Measurements from ENCODE around the gene ELMO1.

Gene ELMO1

DNA sequence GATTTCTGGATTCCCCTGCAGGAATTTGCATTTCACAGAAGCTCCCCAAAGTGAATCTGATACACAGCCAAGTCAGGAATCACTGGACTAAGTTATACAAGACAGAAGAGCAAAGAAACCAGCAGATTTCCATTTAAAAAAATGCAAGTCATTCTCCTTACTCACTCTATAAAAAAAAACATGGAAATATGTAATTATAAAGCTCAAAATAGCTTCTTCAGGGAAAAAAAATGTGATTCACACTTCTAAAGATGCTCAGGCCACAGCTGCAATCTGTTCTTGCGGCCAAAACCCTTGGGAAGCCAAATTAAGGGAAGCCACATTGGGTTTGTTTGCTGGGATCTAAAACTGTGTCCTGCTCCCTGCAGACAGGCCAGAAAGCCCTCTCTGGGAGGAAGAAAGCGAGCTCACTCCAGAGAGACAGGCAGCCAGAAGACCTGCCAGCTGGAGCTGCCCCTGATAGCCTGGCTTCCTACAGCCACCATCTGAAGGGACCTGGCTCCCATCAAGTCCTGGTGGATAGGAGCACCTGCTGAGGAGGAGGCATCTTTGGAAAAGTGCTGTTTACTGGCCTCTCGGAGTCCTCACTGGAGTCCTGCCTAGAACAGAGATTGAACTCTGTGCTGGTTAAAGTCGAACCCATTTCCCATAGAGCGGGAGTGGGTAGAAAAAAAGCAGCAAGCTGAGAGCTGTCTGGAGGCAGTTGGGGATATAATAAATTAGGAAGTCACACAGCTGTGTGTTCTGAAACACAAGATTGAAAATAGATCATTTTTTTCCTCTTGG lies 365.2 kb downstream of the ELMO1 start:
- TF ChIP-seq, protein P1, sequence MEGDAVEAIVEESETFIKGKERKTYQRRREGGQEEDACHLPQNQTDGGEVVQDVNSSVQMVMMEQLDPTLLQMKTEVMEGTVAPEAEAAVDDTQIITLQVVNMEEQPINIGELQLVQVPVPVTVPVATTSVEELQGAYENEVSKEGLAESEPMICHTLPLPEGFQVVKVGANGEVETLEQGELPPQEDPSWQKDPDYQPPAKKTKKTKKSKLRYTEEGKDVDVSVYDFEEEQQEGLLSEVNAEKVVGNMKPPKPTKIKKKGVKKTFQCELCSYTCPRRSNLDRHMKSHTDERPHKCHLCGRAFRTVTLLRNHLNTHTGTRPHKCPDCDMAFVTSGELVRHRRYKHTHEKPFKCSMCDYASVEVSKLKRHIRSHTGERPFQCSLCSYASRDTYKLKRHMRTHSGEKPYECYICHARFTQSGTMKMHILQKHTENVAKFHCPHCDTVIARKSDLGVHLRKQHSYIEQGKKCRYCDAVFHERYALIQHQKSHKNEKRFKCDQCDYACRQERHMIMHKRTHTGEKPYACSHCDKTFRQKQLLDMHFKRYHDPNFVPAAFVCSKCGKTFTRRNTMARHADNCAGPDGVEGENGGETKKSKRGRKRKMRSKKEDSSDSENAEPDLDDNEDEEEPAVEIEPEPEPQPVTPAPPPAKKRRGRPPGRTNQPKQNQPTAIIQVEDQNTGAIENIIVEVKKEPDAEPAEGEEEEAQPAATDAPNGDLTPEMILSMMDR (IDR thresholded peaks at IDR 0.05; ENCODE audit: borderline replicate concordance, extremely low read depth, low read length, poor library complexity, severe bottlenecking): no peak
- no peak for TF ChIP-seq EZH2 (IDR thresholded peaks at IDR 0.05; ENCODE audit: borderline replicate concordance, low read depth, low read length, severe bottlenecking)
- no peak for ATAC-seq (ENCODE audit: insufficient read depth, low read depth)
- H3K36me3 ChIP-seq (ENCODE audit: insufficient read depth, low read length): 0 out of 2 replicates have a peak, but pooled peaks cover 4% of the 10 kb centered on the region
- H4K20me1 ChIP-seq (ENCODE audit: insufficient read depth, low read length): no peaks in the 10 kb centered on the region
- 0 out of 2 replicates have a peak overlapping the region, but pooled peaks have one; percentile 16 for H3K27ac ChIP-seq (ENCODE audit: low read length)
- H3K9me3 ChIP-seq (ENCODE audit: insufficient read depth, low read length, severe bottlenecking): no peaks in the 10 kb centered on the region
- H3K27me3 ChIP-seq (ENCODE audit: insufficient read depth, low read length, poor library complexity): no peaks in the 10 kb centered on the region
- no peaks in the 10 kb centered on the region for H3K4me1 ChIP-seq (ENCODE audit: insufficient read depth, low read length)
- H3K4me3 ChIP-seq (ENCODE audit: low read depth in 1 of 2, low read length in 2 of 2): no peak overlapping the region
- no peak for DNase-seq
- H3K4me2 ChIP-seq (ENCODE audit: insufficient read depth, low read length): no peak overlapping the region
- no peak overlapping the region for H3K9ac ChIP-seq (ENCODE audit: low read depth, low read length)
- no peak overlapping the region for H2AFZ ChIP-seq (ENCODE audit: low read depth, low read length)
- no peaks in the 10 kb centered on the region for H3K79me2 ChIP-seq (ENCODE audit: insufficient read depth, low read length)

DNA sequence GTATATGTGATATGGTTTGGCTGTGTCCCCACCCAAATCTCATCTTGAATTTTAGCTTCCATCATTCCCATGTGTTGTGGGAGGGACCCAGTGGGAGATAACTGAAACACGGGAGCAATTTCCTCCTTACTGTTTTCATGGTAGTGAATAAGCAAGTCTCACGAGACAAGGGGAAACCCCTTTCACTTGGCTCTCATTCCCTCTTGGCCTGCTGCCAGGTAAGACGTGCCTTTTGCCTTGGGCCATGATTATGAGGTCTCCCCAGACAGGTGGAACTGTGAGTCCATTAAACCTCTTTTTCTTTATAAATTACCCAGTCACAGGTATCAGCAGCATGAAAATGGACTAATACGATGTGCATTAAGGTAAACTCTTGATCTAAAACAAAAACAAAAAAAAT lies 367.2 kb downstream of the ELMO1 start:
- no peak overlapping the region for H3K4me2 ChIP-seq (ENCODE audit: insufficient read depth, low read length)
- H4K20me1 ChIP-seq (ENCODE audit: insufficient read depth, low read length): no peaks in the 10 kb centered on the region
- H3K4me1 ChIP-seq (ENCODE audit: insufficient read depth, low read length): no peaks in the 10 kb centered on the region
- H3K27ac ChIP-seq (ENCODE audit: low read length): no peak overlapping the region
- DNase-seq: no peak
- H3K36me3 ChIP-seq (ENCODE audit: insufficient read depth, low read length): peaks cover 11% of the 10 kb centered on the region; the same call in 1 of the 2 replicates
- no peaks in the 10 kb centered on the region for H3K9me3 ChIP-seq (ENCODE audit: insufficient read depth, low read length, severe bottlenecking)
- no peak for ATAC-seq (ENCODE audit: insufficient read depth, low read depth)
- no peak overlapping the region for H3K4me3 ChIP-seq (ENCODE audit: low read depth in 1 of 2, low read length in 2 of 2)
- TF ChIP-seq, protein P1 (IDR thresholded peaks at IDR 0.05; ENCODE audit: borderline replicate concordance, extremely low read depth, low read length, poor library complexity, severe bottlenecking): no peak
- TF ChIP-seq EZH2 (IDR thresholded peaks at IDR 0.05; ENCODE audit: borderline replicate concordance, low read depth, low read length, severe bottlenecking): no peak
- H2AFZ ChIP-seq (ENCODE audit: low read depth, low read length): no peak overlapping the region
- H3K79me2 ChIP-seq (ENCODE audit: insufficient read depth, low read length): no peaks in the 10 kb centered on the region
- H3K9ac ChIP-seq (ENCODE audit: low read depth, low read length): no peak overlapping the region
- no peaks in the 10 kb centered on the region for H3K27me3 ChIP-seq (ENCODE audit: insufficient read depth, low read length, poor library complexity)

DNA sequence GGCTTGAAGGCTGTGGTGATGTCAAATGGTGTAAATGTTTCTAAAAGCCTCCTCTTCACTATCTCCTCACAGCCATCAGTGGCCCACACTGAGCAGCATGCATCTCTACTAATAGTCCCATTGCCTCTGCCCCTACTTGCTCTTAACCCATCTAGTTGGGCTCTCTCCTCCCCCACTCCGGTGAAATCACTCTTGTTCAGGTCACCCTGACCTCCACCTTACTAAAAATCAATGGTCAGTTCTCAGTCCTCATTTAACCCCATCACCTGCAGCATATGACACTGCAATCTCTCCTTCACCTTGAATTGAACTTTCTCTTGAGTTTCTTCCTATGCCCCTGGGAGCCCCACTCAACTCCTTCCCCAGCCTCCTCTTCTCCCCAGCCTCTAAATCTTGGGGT lies 369.2 kb downstream of the ELMO1 start:
- Histone ChIP-seq H3K27me3 (ENCODE audit: insufficient read depth, low read length, poor library complexity) (no peaks in the 10 kb centered on the region), H3K4me2 (ENCODE audit: insufficient read depth, low read length) (no peak overlapping the region), H3K4me1 (ENCODE audit: insufficient read depth, low read length) (no peaks in the 10 kb centered on the region), H3K4me3 (ENCODE audit: low read depth in 1 of 2, low read length in 2 of 2) (no peak overlapping the region), H3K27ac (ENCODE audit: low read length) (no peak overlapping the region), H3K79me2 (ENCODE audit: insufficient read depth, low read length) (no peaks in the 10 kb centered on the region), H3K9ac (ENCODE audit: low read depth, low read length) (no peak overlapping the region), H3K36me3 (ENCODE audit: insufficient read depth, low read length) (peaks cover 11% of the 10 kb centered on the region; the same call in 1 of the 2 replicates), H4K20me1 (ENCODE audit: insufficient read depth, low read length) (no peaks in the 10 kb centered on the region), H3K9me3 (ENCODE audit: insufficient read depth, low read length, severe bottlenecking) (no peaks in the 10 kb centered on the region), H2AFZ (ENCODE audit: low read depth, low read length) (no peak overlapping the region)
- TF ChIP-seq EZH2 (IDR thresholded peaks at IDR 0.05; ENCODE audit: borderline replicate concordance, low read depth, low read length, severe bottlenecking): no peak
- TF ChIP-seq, protein P1 (IDR thresholded peaks at IDR 0.05; ENCODE audit: borderline replicate concordance, extremely low read depth, low read length, poor library complexity, severe bottlenecking): no peak
- no peak for DNase-seq
- ATAC-seq (ENCODE audit: insufficient read depth, low read depth): no peak

All from DND-41 (cell line).